Colonic mucosa (tissue), 4 donors: ENCODE results near the gene INKA1. TPM values are rescaled to one million over a fixed set of nuclear protein-coding genes. Genes with fewer than 3 reads are reported as not detected.
A peak's percentile ranks its signal among the peaks of the same experiment; 100 is the strongest.
"Not testable (repeated sequence)": the region's sequence is repeated elsewhere in the genome, so short reads cannot be mapped to it uniquely, and the experiment has no call there.

Experiments
- DNase-seq: peaks from one replicate; pipeline ENCODE4 v3.0.0-alpha.2; 2020
- H3K27ac ChIP-seq: fragments of 200-600 bp; one replicate; pipeline ENCODE4 v1.8.0; 2021
- H3K27me3 ChIP-seq: fragments of 200-600 bp; one replicate; pipeline ENCODE4 v1.8.0; 2021
- H3K36me3 ChIP-seq: fragments of 200-600 bp; one replicate; pipeline ENCODE4 v1.8.0; 2021
- H3K4me1 ChIP-seq: fragments of 200-600 bp; one replicate; pipeline ENCODE4 v1.8.0; 2021; ENCODE audit warnings: mild to moderate bottlenecking
- H3K4me3 ChIP-seq: fragments of 200-600 bp; one replicate; pipeline ENCODE4 v1.8.0; 2021
- H3K9ac ChIP-seq, 2 donors: one replicate each; pipeline ENCODE4 v1.7.0; 2013; ENCODE audit warnings: control low read depth in 2 of 2, low read depth in 2 of 2, low read length in 2 of 2
- H3K9me3 ChIP-seq: fragments of 200-600 bp; one replicate; pipeline ENCODE4 v1.8.0; 2021
- CTCF ChIP-seq: fragments of 200-600 bp; IDR thresholded peaks from one replicate; pipeline ENCODE4 v1.8.0; 2022; ENCODE audit warnings: antibody characterized with exemption, mild to moderate bottlenecking
- intact Hi-C: fragments of 100-400 bp; cut with DNase I; formaldehyde crosslinking; loops from one replicate; pipeline ENCODE4 v1.14.1; 2022
- total RNA-seq, 2 donors: library from RNA; stranded (reverse); fragmentation: NEBNext Ultra II Directional in 1 of 2; extraction: Animal tissue kit (Norgen Biotek cat#: 25700) in 1 of 2; gene quantifications; one replicate each; pipeline ENCODE4 v1.2.1, GENCODE V29; 2021
- donor health status: healthy.
- donor health status: DM: no; HTN: no; CAD: no.
- donor health status: DM: no; HTN: no; CAD: no.

The INKA1 gene
- total RNA-seq, 2 donors from 2014 or later = 0.57 to 0.88 TPM

GRCh38 chr3:49772703-49773102, 30.4 kb upstream of the INKA1 start:
- Histone ChIP-seq H3K27ac (no peak overlapping the region), H3K27me3 (no peaks in the 10 kb centered on the region), H3K36me3 (no peaks in the 10 kb centered on the region), H3K4me3 (no peak overlapping the region), H3K4me1 (no peaks in the 10 kb centered on the region), H3K9me3 (no peaks in the 10 kb centered on the region), H3K9ac (no peak overlapping the region)
- intact Hi-C loops = no loop called here
- no peak for TF ChIP-seq CTCF
- no peak for DNase-seq

GRCh38 chr3:49775538-49775937, 27.5 kb upstream of the INKA1 start:
- Histone ChIP-seq H3K27me3 (no peaks in the 10 kb centered on the region), H3K36me3 (no peaks in the 10 kb centered on the region), H3K27ac (no peak overlapping the region), H3K9ac (no peak overlapping the region), H3K9me3 (no peaks in the 10 kb centered on the region), H3K4me3 (no peak overlapping the region), H3K4me1 (no peaks in the 10 kb centered on the region)
- no peak for TF ChIP-seq CTCF
- intact Hi-C loops = no loop called here
- no peak for DNase-seq

GRCh38 chr3:49776101-49776500, 27.0 kb upstream of the INKA1 start:
- H3K9ac ChIP-seq, intact Hi-C loops, H3K9me3 ChIP-seq, H3K4me3 ChIP-seq, H3K27me3 ChIP-seq, DNase-seq, H3K36me3 ChIP-seq, H3K4me1 ChIP-seq, H3K27ac ChIP-seq: not testable (repeated sequence)

- Histone ChIP-seq H3K9me3 (no peaks in the 10 kb centered on the region), H3K27ac (no peak overlapping the region), H3K36me3 (no peaks in the 10 kb centered on the region), H3K4me3 (no peak overlapping the region), H3K27me3 (no peaks in the 10 kb centered on the region), H3K4me1 (no peaks in the 10 kb centered on the region), H3K9ac (no peak overlapping the region)
- no peak for TF ChIP-seq CTCF
- no peak for DNase-seq
- intact Hi-C loops = no loop called here
Observed at GRCh38 chr3:49779358-49780079, 23.5 kb upstream of the INKA1 start.

- Histone ChIP-seq H3K4me3 (no peak overlapping the region), H3K4me1 (no peaks in the 10 kb centered on the region), H3K9me3 (no peaks in the 10 kb centered on the region), H3K27ac (no peak overlapping the region), H3K27me3 (no peaks in the 10 kb centered on the region), H3K9ac (peak overlapping the region in 1 of 2 donors; percentile 35), H3K36me3 (no peaks in the 10 kb centered on the region)
- intact Hi-C loops = no loop called here
- no peak for DNase-seq
- no peak for TF ChIP-seq CTCF
Observed at GRCh38 chr3:49780080-49780974, 22.7 kb upstream of the INKA1 start.

- H3K9ac ChIP-seq, H3K9me3 ChIP-seq, H3K4me3 ChIP-seq, H3K36me3 ChIP-seq, DNase-seq, H3K27me3 ChIP-seq, H3K27ac ChIP-seq, intact Hi-C loops, H3K4me1 ChIP-seq: not testable (repeated sequence)
Observed at GRCh38 chr3:49780975-49781365, 22.1 kb upstream of the INKA1 start.
